Amniotic stem cell (primary cell): ENCODE measurements around the gene SYT4.
"Not testable (repeated sequence)": the region's sequence is repeated elsewhere in the genome, so short reads cannot be mapped to it uniquely, and the experiment has no call there.

Experiments
- DNase-seq: peaks from one replicate; lab custom pipeline; 2025; lab: John Stamatoyannopoulos, UW

The SYT4 gene

GRCh38 chr18:43277164-43277600 is at the start of gene SYT4:
SYT4 (minus strand) TSS chr18:43277490; CDS start chr18:43277281, 209 bp downstream.
- DNase-seq: no peak

- no peak for DNase-seq
Measured at GRCh38 chr18:43322132-43322531, 44.8 kb upstream of the SYT4 start.

- no peak for DNase-seq
Measured at GRCh38 chr18:43314941-43315340, 37.7 kb upstream of the SYT4 start.

- no peak for DNase-seq
Measured at GRCh38 chr18:43312891-43313290, 35.6 kb upstream of the SYT4 start.

- DNase-seq: no peak
Measured at GRCh38 chr18:43310239-43310638, 32.9 kb upstream of the SYT4 start.

- no peak for DNase-seq
Measured at GRCh38 chr18:43303376-43303775, 26.1 kb upstream of the SYT4 start.

GRCh38 chr18:43286187-43286586 is 8.9 kb upstream of the SYT4 start:
- DNase-seq: not testable (repeated sequence)

- no peak for DNase-seq
Measured at GRCh38 chr18:43283299-43283698, 6.0 kb upstream of the SYT4 start.

- no peak for DNase-seq
Measured at GRCh38 chr18:43279015-43279744, 1.9 kb upstream of the SYT4 start.

- no peak for DNase-seq
Measured at GRCh38 chr18:43278355-43278754, 1.1 kb upstream of the SYT4 start.

- no peak for DNase-seq
Measured at GRCh38 chr18:43276491-43276890, 799 bp downstream of the SYT4 start.

- DNase-seq: no peak
Measured at GRCh38 chr18:43275546-43275945, 1.7 kb downstream of the SYT4 start.

- no peak for DNase-seq
Measured at GRCh38 chr18:43274526-43274925, 2.8 kb downstream of the SYT4 start.

- DNase-seq: peak; percentile 9
Measured at GRCh38 chr18:43271593-43272432, 5.5 kb downstream of the SYT4 start.

- no peak for DNase-seq
Measured at GRCh38 chr18:43267818-43268217, 9.5 kb downstream of the SYT4 start.

GRCh38 chr18:43265465-43265864 is 11.8 kb downstream of the SYT4 start:
- no peak for DNase-seq

- DNase-seq: no peak
Measured at GRCh38 chr18:43248610-43249249, 28.6 kb downstream of the SYT4 start.

GRCh38 chr18:43247944-43248343 is 29.3 kb downstream of the SYT4 start:
- no peak for DNase-seq

GRCh38 chr18:43238429-43238828 is 38.9 kb downstream of the SYT4 start:
- no peak for DNase-seq

GRCh38 chr18:43236921-43237320 is 40.4 kb downstream of the SYT4 start:
- no peak for DNase-seq

GRCh38 chr18:43234889-43235288 is 42.4 kb downstream of the SYT4 start:
- no peak for DNase-seq

GRCh38 chr18:43222501-43222900 is 54.8 kb downstream of the SYT4 start:
- DNase-seq: no peak

GRCh38 chr18:43220691-43221090 is 56.6 kb downstream of the SYT4 start:
- no peak for DNase-seq
